IMR-90 (cell line): ENCODE results near the gene C19orf73. TPM values are rescaled to one million over a fixed set of nuclear protein-coding genes. Genes with fewer than 3 reads are reported as not detected.

Experiments
- ATAC-seq: fragments of 200-7000 bp; cut with Tn5 transposase; 2 replicates; pipeline ENCODE4 v1.9.1; 2020; ENCODE audit warnings: low read depth, mild to moderate bottlenecking, moderate library complexity
- BruUV-seq: library from RNA; stranded (reverse); fragments of 400-500 nt; replicated peaks from 2 replicates; lab custom pipeline; 2021; lab: Mats Ljungman, UMichigan
- CTCF ChIA-PET: fragments of 300-600 bp; formaldehyde crosslinking; extraction: SDS; loops from one replicate; lab custom pipeline; 2021; ENCODE audit warnings: antibody characterized with exemption; lab: Yijun Ruan, JAX
- POLR2A ChIA-PET: fragments of 300-600 bp; sonication (Branson Sonifier 250); formaldehyde crosslinking; loops from one replicate; lab custom pipeline; 2022; ENCODE audit warnings: antibody characterized with exemption; ENCODE audit not compliant: unreplicated experiment; lab: Charles Lee
- DNase-seq: peaks from one replicate; pipeline ENCODE4 v3.0.0; 2013
- H2AFZ ChIP-seq: replicated peaks from 2 replicates; pipeline ENCODE3; 2013; ENCODE audit warnings: low read length, mild to moderate bottlenecking; ENCODE audit not compliant: poor library complexity
- H2AK5ac ChIP-seq: 2 replicates; pipeline ENCODE4 v1.6.1; 2013; ENCODE audit warnings: low read depth, low read length, inconsistent platforms
- H2AK9ac ChIP-seq: replicated peaks from 2 replicates; pipeline ENCODE3; 2013; ENCODE audit warnings: mild to moderate bottlenecking, low read depth, low read length, moderate library complexity; ENCODE audit not compliant: poor library complexity
- H2BK120ac ChIP-seq: 2 replicates; pipeline ENCODE4 v1.6.1; 2013; ENCODE audit warnings: low read depth, low read length, inconsistent platforms
- H2BK15ac ChIP-seq: 3 replicates; pipeline ENCODE4 v1.6.1; 2013; ENCODE audit warnings: low read depth, low read length, inconsistent platforms
- H2BK20ac ChIP-seq: 2 replicates; pipeline ENCODE4 v1.6.1; 2013; ENCODE audit warnings: low read depth, mild to moderate bottlenecking, inconsistent platforms, low read length, moderate library complexity
- H2BK5ac ChIP-seq: 2 replicates; pipeline ENCODE4 v1.6.1; 2013; ENCODE audit warnings: mild to moderate bottlenecking, low read depth, low read length, inconsistent platforms; ENCODE audit not compliant: poor library complexity, severe bottlenecking
- H3K14ac ChIP-seq: replicated peaks from 2 replicates; pipeline ENCODE4 v1.6.1; 2013; ENCODE audit warnings: low read depth, low read length, inconsistent platforms
- H3K18ac ChIP-seq: 2 replicates; pipeline ENCODE4 v1.6.1; 2013; ENCODE audit warnings: low read depth, low read length, control low read depth
- H3K23ac ChIP-seq: 2 replicates; pipeline ENCODE4 v1.6.1; 2013; ENCODE audit warnings: low read depth, low read length, inconsistent platforms
- H3K27ac ChIP-seq: 2 replicates; pipeline ENCODE4 v1.5.1; 2013; ENCODE audit warnings: mild to moderate bottlenecking, control low read depth, low read length; ENCODE audit not compliant: insufficient read depth
- H3K27me3 ChIP-seq: 2 replicates; pipeline ENCODE4 v1.6.1; 2013; ENCODE audit warnings: low read length; ENCODE audit not compliant: control insufficient read depth, insufficient read depth
- H3K36me3 ChIP-seq: 2 replicates; pipeline ENCODE4 v1.6.1; 2013; ENCODE audit warnings: low read length, mixed read lengths; ENCODE audit not compliant: control insufficient read depth, insufficient read depth
- H3K4ac ChIP-seq: 2 replicates; pipeline ENCODE4 v1.6.1; 2013; ENCODE audit warnings: low read depth, low read length, inconsistent platforms
- H3K4me1 ChIP-seq: 2 replicates; pipeline ENCODE4 v1.6.1; 2013; ENCODE audit warnings: low read length, mixed read lengths; ENCODE audit not compliant: control insufficient read depth, insufficient read depth
- H3K4me2 ChIP-seq: 2 replicates; pipeline ENCODE4 v1.6.1; 2013; ENCODE audit warnings: low read depth, mild to moderate bottlenecking, control low read depth, low read length, moderate library complexity
- H3K4me3 ChIP-seq: 2 replicates; pipeline ENCODE4 v1.5.1; 2013; ENCODE audit warnings: low read depth, mild to moderate bottlenecking, control low read depth, low read length, moderate library complexity; ENCODE audit not compliant: insufficient read depth
- H3K56ac ChIP-seq: 2 replicates; pipeline ENCODE4 v1.6.1; 2013; ENCODE audit warnings: low read length, inconsistent platforms; ENCODE audit not compliant: insufficient read depth; ENCODE audit errors: extremely low read depth
- H3K79me1 ChIP-seq, 2 experiments: 2 replicates each; pipeline ENCODE4 v1.6.1; 2013; ENCODE audit warnings: low read length in 2 of 2, inconsistent platforms in 1 of 2, low read depth in 1 of 2
- H3K9ac ChIP-seq: 2 replicates; pipeline ENCODE4 v1.6.1; 2013; ENCODE audit warnings: low read depth, low read length, control low read depth
- H3K9me1 ChIP-seq: 2 replicates; pipeline ENCODE4 v1.6.1; 2013; ENCODE audit warnings: low read length, inconsistent platforms; ENCODE audit not compliant: insufficient read depth
- H3K9me3 ChIP-seq: 2 replicates; pipeline ENCODE4 v1.6.1; 2013; ENCODE audit warnings: low read length; ENCODE audit not compliant: control insufficient read depth, insufficient read depth
- H4K20me1 ChIP-seq: 2 replicates; pipeline ENCODE4 v1.6.1; 2013; ENCODE audit warnings: low read length, inconsistent platforms; ENCODE audit not compliant: insufficient read depth
- H4K5ac ChIP-seq: 2 replicates; pipeline ENCODE4 v1.6.1; 2013; ENCODE audit warnings: mild to moderate bottlenecking, low read depth, low read length, control low read depth
- H4K8ac ChIP-seq, 2 experiments: 2 replicates each; pipeline ENCODE4 v1.6.1; 2013; ENCODE audit warnings: low read depth in 2 of 2, low read length in 2 of 2, control low read depth in 1 of 2, inconsistent platforms in 1 of 2
- H4K91ac ChIP-seq: 2 replicates; pipeline ENCODE4 v1.6.1; 2013; ENCODE audit warnings: low read depth, low read length, inconsistent platforms; ENCODE audit not compliant: insufficient read depth
- CEBPB ChIP-seq: IDR thresholded peaks from 2 replicates; pipeline ENCODE4 v1.6.1; 2012; ENCODE audit warnings: low read depth, low read length, improper control_type of control experiment
- FOS ChIP-seq: fragments of 150-350 bp; IDR thresholded peaks from 2 replicates; pipeline ENCODE4 v1.6.1; 2016; ENCODE audit warnings: low read depth, low read length
- MAZ ChIP-seq: IDR thresholded peaks from 2 replicates; pipeline ENCODE4 v1.6.1; 2012; ENCODE audit warnings: low read depth, mild to moderate bottlenecking, low read length, improper control_type of control experiment, moderate library complexity, borderline replicate concordance
- MXI1 ChIP-seq: IDR thresholded peaks from 2 replicates; pipeline ENCODE4 v1.6.1; 2012; ENCODE audit warnings: low read depth, mild to moderate bottlenecking, low read length, moderate library complexity, borderline replicate concordance
- RFX5 ChIP-seq: IDR thresholded peaks from 2 replicates; pipeline ENCODE4 v1.8.0; 2012; ENCODE audit warnings: low read depth, mild to moderate bottlenecking, low read length, moderate library complexity
- WGBS, 2 experiments: methylation state at CpG; one replicate each; pipeline versions ENCODE4 v1.1.5 to v1.1.7; 2013; ENCODE audit warnings: missing lambda C conversion rate in 2 of 2; ENCODE audit not compliant: insufficient read length in 1 of 2; ENCODE audit errors: extremely low coverage in 2 of 2; 5-methylcytosine and 5-hydroxymethylcytosine counted together
- dilution Hi-C: fragments of 300-500 bp; cut with HindIII; formaldehyde crosslinking; loops from one replicate; pipeline ENCODE4 v1.14.3; 2018; ENCODE audit warnings: low sequenced_read_pairs; ENCODE audit not compliant: unreplicated experiment
- in situ Hi-C: fragments of 300-500 bp; cut with MboI; formaldehyde crosslinking; loops from 3 replicates; pipeline ENCODE4 v1.14.3; 2019; ENCODE audit warnings: low sequenced_read_pairs, inconsistent platforms, mixed read lengths
- intact Hi-C: fragments of 100-400 bp; cut with micrococcal nuclease; formaldehyde crosslinking; loops from 2 replicates; pipeline ENCODE4 v1.10.0; 2022
- polyA plus RNA-seq, 3 experiments: library from polyadenylated mRNA; depleted of rRNA; stranded (reverse); fragments of >200 nt; gene quantifications; 2 replicates each; pipeline ENCODE4 v1.2.3, GENCODE V29; 2012; ENCODE audit warnings: low replicate concordance in 1 of 3
- total RNA-seq: library from RNA; depleted of rRNA; stranded (reverse); fragments of >200 nt; gene quantifications from 2 replicates; pipeline ENCODE4 v1.2.3, GENCODE V29; 2012
- TF ChIP-seq, protein P1 (sequence below): fragments of 150-350 bp; IDR thresholded peaks from 2 replicates; pipeline ENCODE4 v1.6.1; 2016; ENCODE audit warnings: low read depth, mild to moderate bottlenecking, low read length, moderate library complexity, borderline replicate concordance

The C19orf73 gene
- total and polyA plus RNA-seq, 2 of the 4 experiments (the other 2 are of a cell fraction), result 1.2 TPM; not detected in 1

DNA sequence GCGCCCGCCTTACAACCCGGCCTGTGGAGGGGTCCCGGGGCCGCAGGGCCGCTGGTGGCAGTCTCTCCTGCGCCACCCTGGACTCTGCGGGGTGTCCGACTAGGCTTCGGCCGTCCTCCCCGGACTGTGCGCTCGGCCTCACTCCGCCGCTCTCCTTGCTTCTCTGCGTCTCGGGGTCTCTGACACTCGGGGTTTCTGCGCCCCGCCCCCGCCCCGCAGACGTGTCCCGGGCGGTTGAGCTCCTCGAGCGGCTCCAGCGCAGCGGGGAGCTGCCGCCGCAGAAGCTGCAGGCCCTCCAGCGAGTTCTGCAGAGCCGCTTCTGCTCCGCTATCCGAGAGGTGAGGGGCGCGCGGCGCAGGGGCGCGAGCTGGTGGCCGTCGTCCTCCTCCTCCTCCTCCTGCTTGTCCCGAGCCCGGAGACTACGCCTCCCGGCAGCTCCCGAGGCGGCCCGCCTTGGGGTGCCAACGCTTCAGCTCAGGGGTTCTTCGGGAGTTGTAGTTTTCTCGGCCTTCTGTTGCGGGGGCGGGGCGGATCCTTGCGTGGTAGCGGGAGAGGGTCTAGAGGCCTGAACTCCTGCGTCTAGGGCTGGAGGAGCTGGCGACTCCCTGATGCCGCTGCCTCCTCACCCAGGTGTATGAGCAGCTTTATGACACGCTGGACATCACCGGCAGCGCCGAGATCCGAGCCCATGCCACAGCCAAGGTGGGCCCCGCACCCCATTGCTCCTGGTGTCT lies 4.1 kb downstream of the C19orf73 start:
- 0% methylated on average over 30 of the region's 68 CpGs; no CpG with 5 or more reads in 1 of the 2 experiments for WGBS, 2 experiments
- intact Hi-C loops (loop anchor here (5.0 kb wide), 1 partner anchor 83 kb away; no protein-coding TSS in a partner anchor), in situ Hi-C loops (no loop called here), dilution Hi-C loops (no loop called here)
- H3K4me1 ChIP-seq, result peaks cover 8% of the 10 kb centered on the region
- H3K79me1 ChIP-seq, result peaks cover 4 to 41% of the 10 kb centered on the region in 2 experiments; a peak in 3 of 4 replicates
- peak overlapping the region; percentile 96 for H3K4me3 ChIP-seq
- H2BK120ac ChIP-seq, result peak overlapping the region; percentile 22; the same call in 1 of the 2 replicates
- peak overlapping the region; percentile 18 for H2BK5ac ChIP-seq
- H4K5ac ChIP-seq, result peak overlapping the region; percentile 48; the same call in 1 of the 2 replicates
- ChIA-PET CTCF (interaction anchor here (1.6 to 2.9 kb wide), 4 partner anchors 13 to 84 kb away, joined by 4 to 13 read pairs (median 5); no protein-coding TSS in a partner anchor), POLR2A (no interaction called here)
- H2AK9ac ChIP-seq, result peak overlapping the region; percentile 98
- no peaks in the 10 kb centered on the region for H3K27me3 ChIP-seq
- H2BK15ac ChIP-seq, result no peak overlapping the region
- TF ChIP-seq, protein P1, sequence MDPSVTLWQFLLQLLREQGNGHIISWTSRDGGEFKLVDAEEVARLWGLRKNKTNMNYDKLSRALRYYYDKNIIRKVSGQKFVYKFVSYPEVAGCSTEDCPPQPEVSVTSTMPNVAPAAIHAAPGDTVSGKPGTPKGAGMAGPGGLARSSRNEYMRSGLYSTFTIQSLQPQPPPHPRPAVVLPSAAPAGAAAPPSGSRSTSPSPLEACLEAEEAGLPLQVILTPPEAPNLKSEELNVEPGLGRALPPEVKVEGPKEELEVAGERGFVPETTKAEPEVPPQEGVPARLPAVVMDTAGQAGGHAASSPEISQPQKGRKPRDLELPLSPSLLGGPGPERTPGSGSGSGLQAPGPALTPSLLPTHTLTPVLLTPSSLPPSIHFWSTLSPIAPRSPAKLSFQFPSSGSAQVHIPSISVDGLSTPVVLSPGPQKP, result no peak
- TF ChIP-seq MAZ (no peak; the same call in 1 of the 2 replicates), FOS (no peak), MXI1 (no peak), RFX5 (no peak), CEBPB (no peak)
- peak overlapping the region; percentile 71 for H3K9ac ChIP-seq
- H3K9me1 ChIP-seq, result peaks cover 20% of the 10 kb centered on the region
- no TSS peak for BruUV-seq
- no peak overlapping the region for H2AK5ac ChIP-seq
- H4K20me1 ChIP-seq, result peaks cover 2% of the 10 kb centered on the region
- peak overlapping the region; percentile 98 for H2AFZ ChIP-seq
- no peak overlapping the region for H3K18ac ChIP-seq
- H3K56ac ChIP-seq, result no peak overlapping the region
- H3K9me3 ChIP-seq, result no peaks in the 10 kb centered on the region
- H3K23ac ChIP-seq, result no peak overlapping the region
- peak; percentile 18 for ATAC-seq
- peak overlapping the region; percentile 84 for H3K4me2 ChIP-seq
- DNase-seq, result peak; percentile 33
- peak overlapping the region in 1 of 2 experiments; percentile 65; a peak in 2 of 4 replicates for H4K8ac ChIP-seq
- H3K4ac ChIP-seq, result peak overlapping the region; percentile 52
- H3K27ac ChIP-seq, result peak overlapping the region; percentile 57; the same call in 1 of the 2 replicates
- peaks cover 2% of the 10 kb centered on the region; the same call in 1 of the 2 replicates for H3K36me3 ChIP-seq
- 0 out of 2 replicates have a peak overlapping the region, but pooled peaks have one; percentile 62 for H3K14ac ChIP-seq
- H4K91ac ChIP-seq, result peak overlapping the region; percentile 43; the same call in 1 of the 2 replicates
- no peak overlapping the region for H2BK20ac ChIP-seq
